ENCODE data around the gene SEC31B. TPM values are rescaled to one million over a fixed set of nuclear protein-coding genes. Genes with fewer than 3 reads are reported as not detected.
A peak's percentile ranks its signal among the peaks of the same experiment; 100 is the strongest.

SEC31B gene
- total and polyA plus RNA-seq, 2 experiments from 2014 or later = 5.4 to 7.7 TPM

DNA sequence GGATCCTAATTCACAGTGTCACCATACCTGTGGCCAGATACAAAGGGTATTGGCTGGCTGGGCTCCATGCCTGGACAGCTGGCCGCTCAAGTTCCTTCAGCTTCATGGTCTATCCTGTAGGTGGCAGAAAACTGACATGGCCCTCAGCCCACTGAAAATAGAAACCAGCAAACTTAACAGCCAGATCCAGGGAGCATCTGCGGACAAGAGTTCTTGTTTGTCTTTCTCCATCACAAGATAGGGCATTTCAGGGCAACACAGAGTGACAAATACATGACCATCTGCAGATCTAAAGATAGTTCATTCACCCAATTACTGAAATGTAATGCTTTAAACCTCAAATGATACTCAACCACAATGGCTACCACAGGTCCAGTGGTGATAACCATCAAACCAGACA is 2.8 kb downstream of the SEC31B start:
- Histone ChIP-seq H3K27ac (no peak overlapping the region), H2AFZ (no peak overlapping the region), H3K4me2 (no peak overlapping the region), H3K27me3 (peaks cover 18% of the 10 kb centered on the region), H4K20me1 (ENCODE audit: insufficient read depth, poor library complexity, severe bottlenecking) (no peaks in the 10 kb centered on the region), H3K4me3 (no peak overlapping the region), H3K9me3 (ENCODE audit: low read depth) (no peaks in the 10 kb centered on the region), H3K9me2 (replicated peaks; ENCODE audit: insufficient read depth) (no peaks in the 10 kb centered on the region), H3K79me2 (no peaks in the 10 kb centered on the region), H3K36me3 (replicated peaks; ENCODE audit: insufficient read depth, low read depth) (no peaks in the 10 kb centered on the region), H3K4me1 (ENCODE audit: insufficient read depth) (peaks cover 9% of the 10 kb centered on the region)
- DNase-seq (ENCODE audit: low spot score) = no peak
- 79% methylated on average over 2 of the region's 2 CpGs for WGBS (ENCODE audit: low lambda C conversion rate, missing lambda C conversion rate)
- no peak for TF ChIP-seq EZH2phosphoT487 (IDR thresholded peaks at IDR 0.05; ENCODE audit: low read depth, severe bottlenecking, unreplicated experiment)
- TF ChIP-seq, protein P1, sequence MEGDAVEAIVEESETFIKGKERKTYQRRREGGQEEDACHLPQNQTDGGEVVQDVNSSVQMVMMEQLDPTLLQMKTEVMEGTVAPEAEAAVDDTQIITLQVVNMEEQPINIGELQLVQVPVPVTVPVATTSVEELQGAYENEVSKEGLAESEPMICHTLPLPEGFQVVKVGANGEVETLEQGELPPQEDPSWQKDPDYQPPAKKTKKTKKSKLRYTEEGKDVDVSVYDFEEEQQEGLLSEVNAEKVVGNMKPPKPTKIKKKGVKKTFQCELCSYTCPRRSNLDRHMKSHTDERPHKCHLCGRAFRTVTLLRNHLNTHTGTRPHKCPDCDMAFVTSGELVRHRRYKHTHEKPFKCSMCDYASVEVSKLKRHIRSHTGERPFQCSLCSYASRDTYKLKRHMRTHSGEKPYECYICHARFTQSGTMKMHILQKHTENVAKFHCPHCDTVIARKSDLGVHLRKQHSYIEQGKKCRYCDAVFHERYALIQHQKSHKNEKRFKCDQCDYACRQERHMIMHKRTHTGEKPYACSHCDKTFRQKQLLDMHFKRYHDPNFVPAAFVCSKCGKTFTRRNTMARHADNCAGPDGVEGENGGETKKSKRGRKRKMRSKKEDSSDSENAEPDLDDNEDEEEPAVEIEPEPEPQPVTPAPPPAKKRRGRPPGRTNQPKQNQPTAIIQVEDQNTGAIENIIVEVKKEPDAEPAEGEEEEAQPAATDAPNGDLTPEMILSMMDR (IDR thresholded peaks at IDR 0.05; ENCODE audit: poor library complexity) = peak; percentile 6
- TF ChIP-seq EZH2 (IDR thresholded peaks at IDR 0.05; ENCODE audit: borderline replicate concordance) = no peak

DNA sequence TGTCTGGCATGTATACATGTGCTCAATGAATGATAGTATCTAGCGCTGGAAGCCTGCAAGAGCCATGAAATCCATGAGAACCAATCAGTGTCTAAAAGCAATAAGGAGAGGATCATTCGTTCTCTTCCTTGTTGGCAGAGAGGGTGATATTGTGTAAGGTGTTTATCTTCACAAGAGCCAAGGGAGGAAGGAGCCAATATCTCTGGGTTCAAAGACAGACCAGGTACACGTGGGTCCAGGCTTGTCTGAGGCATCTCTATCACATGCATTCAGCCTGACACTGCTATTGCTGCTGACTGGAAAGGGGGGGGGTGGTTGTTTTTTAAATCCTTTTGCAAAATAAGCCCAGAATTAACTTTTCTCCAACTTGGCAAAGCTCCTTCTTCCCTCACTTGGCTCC is 4.0 kb downstream of the SEC31B start:
- TF ChIP-seq, protein P1 (IDR thresholded peaks at IDR 0.05; ENCODE audit: poor library complexity) = no peak
- TF ChIP-seq EZH2phosphoT487 (IDR thresholded peaks at IDR 0.05; ENCODE audit: low read depth, severe bottlenecking, unreplicated experiment) = no peak
- no peak for TF ChIP-seq EZH2 (IDR thresholded peaks at IDR 0.05; ENCODE audit: borderline replicate concordance)
- no peak overlapping the region for H3K4me3 ChIP-seq
- DNase-seq (ENCODE audit: low spot score) = no peak
- peaks cover 14% of the 10 kb centered on the region for H3K27me3 ChIP-seq
- H3K27ac ChIP-seq = no peak overlapping the region
- H4K20me1 ChIP-seq (ENCODE audit: insufficient read depth, poor library complexity, severe bottlenecking) = no peaks in the 10 kb centered on the region
- H3K9me2 ChIP-seq (replicated peaks; ENCODE audit: insufficient read depth) = no peaks in the 10 kb centered on the region
- no peak overlapping the region for H2AFZ ChIP-seq
- H3K36me3 ChIP-seq (replicated peaks; ENCODE audit: insufficient read depth, low read depth) = no peaks in the 10 kb centered on the region
- peaks cover 9% of the 10 kb centered on the region for H3K4me1 ChIP-seq (ENCODE audit: insufficient read depth)
- no peaks in the 10 kb centered on the region for H3K9me3 ChIP-seq (ENCODE audit: low read depth)
- no peaks in the 10 kb centered on the region for H3K79me2 ChIP-seq
- WGBS (ENCODE audit: low lambda C conversion rate, missing lambda C conversion rate) = 83% methylated on average over 3 of the region's 3 CpGs
- no peak overlapping the region for H3K4me2 ChIP-seq

DNA sequence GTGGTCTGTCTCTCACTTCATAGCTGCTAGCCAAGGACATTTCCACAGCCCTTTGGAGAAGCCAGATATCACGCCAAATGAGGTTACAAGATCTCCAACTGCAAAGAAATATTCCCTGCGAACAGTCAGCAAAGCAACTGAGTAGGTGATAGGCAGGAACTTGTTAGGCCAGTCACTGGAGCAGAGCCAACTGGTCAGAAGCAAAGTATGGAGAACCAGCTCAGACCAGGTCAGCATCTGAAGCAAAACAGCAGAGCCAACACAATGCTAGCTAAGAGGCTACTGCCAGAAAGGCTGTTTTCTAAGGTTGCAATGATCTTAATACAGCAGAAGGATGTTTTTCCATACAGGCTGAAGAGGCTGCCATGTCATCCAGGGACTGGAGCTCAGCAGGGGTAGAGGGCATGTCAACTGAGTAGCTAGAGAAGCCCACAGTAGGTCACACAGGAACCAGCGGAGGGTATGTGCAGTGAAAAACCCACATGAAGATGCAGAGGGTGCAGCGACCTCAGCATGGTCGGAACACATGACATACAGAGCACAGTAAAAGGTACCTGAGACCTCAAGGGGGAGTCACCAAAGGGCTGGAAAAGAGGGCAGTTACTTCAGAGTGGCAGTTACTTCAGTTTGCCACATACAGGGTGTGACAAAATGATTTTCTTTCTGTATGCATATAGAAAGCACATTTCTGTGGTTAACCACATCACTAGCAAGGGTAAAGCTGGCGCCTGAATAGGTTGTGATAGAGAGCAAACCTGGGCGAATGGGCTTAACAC is 8.9 kb downstream of the SEC31B start:
- Histone ChIP-seq H3K4me1 (ENCODE audit: insufficient read depth) (no peaks in the 10 kb centered on the region), H3K36me3 (replicated peaks; ENCODE audit: insufficient read depth, low read depth) (no peaks in the 10 kb centered on the region), H3K27ac (no peak overlapping the region), H3K9me2 (replicated peaks; ENCODE audit: insufficient read depth) (no peaks in the 10 kb centered on the region), H3K9me3 (ENCODE audit: low read depth) (no peaks in the 10 kb centered on the region), H3K4me3 (no peak overlapping the region), H3K4me2 (no peak overlapping the region), H4K20me1 (ENCODE audit: insufficient read depth, poor library complexity, severe bottlenecking) (no peaks in the 10 kb centered on the region), H3K27me3 (no peaks in the 10 kb centered on the region), H2AFZ (no peak overlapping the region), H3K79me2 (no peaks in the 10 kb centered on the region)
- TF ChIP-seq, protein P1 (IDR thresholded peaks at IDR 0.05; ENCODE audit: poor library complexity) = no peak
- no peak for TF ChIP-seq EZH2 (IDR thresholded peaks at IDR 0.05; ENCODE audit: borderline replicate concordance)
- TF ChIP-seq EZH2phosphoT487 (IDR thresholded peaks at IDR 0.05; ENCODE audit: low read depth, severe bottlenecking, unreplicated experiment) = no peak
- no peak for DNase-seq (ENCODE audit: low spot score)
- WGBS (ENCODE audit: low lambda C conversion rate, missing lambda C conversion rate) = 91% methylated on average over 7 of the region's 7 CpGs
